Ishikawa (cell line): ENCODE results near the gene XXYLT1.

Experiments used
- CEBPB ChIP-seq: IDR thresholded peaks from 2 replicates; pipeline ENCODE4 v1.6.1; 2012
- CREB1 ChIP-seq: IDR thresholded peaks from 2 replicates; pipeline ENCODE4 v1.6.1; 2012; ENCODE audit warnings: low read depth
- EGR1 ChIP-seq: IDR thresholded peaks from 2 replicates; pipeline ENCODE4 v1.6.1; 2012
- EP300 ChIP-seq: IDR thresholded peaks from 2 replicates; pipeline ENCODE4 v1.6.1; 2012; ENCODE audit warnings: borderline replicate concordance
- FOXM1 ChIP-seq: IDR thresholded peaks from 2 replicates; pipeline ENCODE4 v1.6.1; 2012; ENCODE audit warnings: low read depth, borderline replicate concordance
- MAX ChIP-seq: IDR thresholded peaks from 2 replicates; pipeline ENCODE4 v1.6.1; 2012
- NFIC ChIP-seq: IDR thresholded peaks from 2 replicates; pipeline ENCODE4 v1.6.1; 2012
- RAD21 ChIP-seq: IDR thresholded peaks from 2 replicates; pipeline ENCODE4 v1.6.1; 2012; ENCODE audit warnings: low read depth
- REST ChIP-seq: IDR thresholded peaks from 2 replicates; pipeline ENCODE4 v1.6.1; 2012; ENCODE audit warnings: low read depth, mild to moderate bottlenecking
- TAF1 ChIP-seq: IDR thresholded peaks from 2 replicates; pipeline ENCODE4 v1.6.1; 2012; ENCODE audit warnings: low read depth, mild to moderate bottlenecking
- TCF12 ChIP-seq: IDR thresholded peaks from 2 replicates; pipeline ENCODE4 v1.6.1; 2012; ENCODE audit warnings: low read depth
- TEAD4 ChIP-seq: IDR thresholded peaks from 2 replicates; pipeline ENCODE4 v1.6.1; 2012
- USF1 ChIP-seq: IDR thresholded peaks from 2 replicates; pipeline ENCODE4 v1.6.1; 2012
- YY1 ChIP-seq: IDR thresholded peaks from 2 replicates; pipeline ENCODE4 v1.6.1; 2012; ENCODE audit warnings: low read depth
- ZBTB7A ChIP-seq: IDR thresholded peaks from 2 replicates; pipeline ENCODE4 v1.6.1; 2012; ENCODE audit warnings: low read depth

The XXYLT1 gene

GRCh38 chr3:195095035-195095703 lies 175.8 kb downstream of the XXYLT1 start:
- no peak for TF ChIP-seq FOXM1
- no peak for TF ChIP-seq RAD21
- TF ChIP-seq USF1: no peak
- TF ChIP-seq CREB1: no peak
- TF ChIP-seq TCF12: no peak
- TF ChIP-seq EP300: no peak

GRCh38 chr3:195094191-195094921 lies 176.6 kb downstream of the XXYLT1 start:
- peak; percentile 90 for TF ChIP-seq TEAD4
- no peak for TF ChIP-seq REST
- TF ChIP-seq NFIC: peak; percentile 91
- no peak for TF ChIP-seq TAF1
- TF ChIP-seq FOXM1: peak; percentile 87
- 0 out of 2 replicates have a peak, but pooled peaks have one; percentile 24 for TF ChIP-seq USF1
- TF ChIP-seq MAX: peak; percentile 85
- TF ChIP-seq EP300: peak; percentile 97
- peak; percentile 77 for TF ChIP-seq EGR1
- peak; percentile 35 for TF ChIP-seq RAD21
- peak; percentile 82 for TF ChIP-seq ZBTB7A
- peak; percentile 99 for TF ChIP-seq TCF12
- peak; percentile 48; the same call in 1 of the 2 replicates for TF ChIP-seq YY1
- no peak for TF ChIP-seq CEBPB

- TF ChIP-seq CEBPB (no peak), EGR1 (no peak), RAD21 (no peak), YY1 (no peak), TCF12 (no peak), TEAD4 (no peak), NFIC (no peak), CREB1 (no peak), REST (no peak), ZBTB7A (no peak), MAX (no peak), EP300 (no peak), FOXM1 (no peak), TAF1 (no peak), USF1 (no peak)
Measured at GRCh38 chr3:195093731-195094130, 177.2 kb downstream of the XXYLT1 start.

GRCh38 chr3:195087328-195087727 lies 183.6 kb downstream of the XXYLT1 start:
- TF ChIP-seq NFIC (no peak), TAF1 (no peak), EGR1 (no peak), CREB1 (no peak), FOXM1 (no peak), MAX (no peak), TEAD4 (no peak), USF1 (no peak), REST (no peak), EP300 (0 out of 2 replicates have a peak, but pooled peaks have one; percentile 3), RAD21 (no peak), YY1 (0 out of 2 replicates have a peak, but pooled peaks have one; percentile 22)
